Fibroblast of mammary gland (primary cell): ENCODE measurements around the gene RPL13A.

ENCODE experiments used
- DNase-seq: peaks from one replicate; pipeline ENCODE4 v3.0.0-alpha.2; 2010; ENCODE audit warnings: low read depth
- H3K4me3 ChIP-seq: 2 replicates; pipeline ENCODE4 v1.5.1; 2011; ENCODE audit warnings: low read depth, mild to moderate bottlenecking, low read length, moderate library complexity; ENCODE audit not compliant: control insufficient read depth
- CTCF ChIP-seq: conservative IDR thresholded peaks from 2 replicates; pipeline ENCODE4 v1.5.1; 2011; ENCODE audit warnings: low read depth, low read length, inconsistent platforms; ENCODE audit not compliant: control insufficient read depth, insufficient read depth

RPL13A gene

GRCh38 chr19:49448432-49448786 lies 39.0 kb upstream of the RPL13A start:
- no peak for DNase-seq
- no peak overlapping the region for H3K4me3 ChIP-seq
- no peak for TF ChIP-seq CTCF

- no peak for TF ChIP-seq CTCF
- peak overlapping the region; percentile 98 for H3K4me3 ChIP-seq
- DNase-seq = no peak
Observed at GRCh38 chr19:49450405-49450804, 37.0 kb upstream of the RPL13A start.

- H3K4me3 ChIP-seq = peak within 1 kb of the TSS; percentile 98
- peak; percentile 99 for DNase-seq
- peak; percentile 9 for TF ChIP-seq CTCF
Observed at GRCh38 chr19:49451430-49452181, 35.8 kb upstream of the RPL13A start, which contains the start of gene PIH1D1. PIH1D1 (minus strand) TSS chr19:49451814; CDS start chr19:49451574, 240 bp downstream.

GRCh38 chr19:49453013-49453756 lies 34.2 kb upstream of the RPL13A start, which contains the start of gene ALDH16A1:
ALDH16A1 (plus strand) TSS chr19:49453225; CDS start chr19:49453332, 107 bp downstream.
- no peak for TF ChIP-seq CTCF
- H3K4me3 ChIP-seq = peak within 1 kb of the TSS; percentile 88

GRCh38 chr19:49453757-49454240 lies 33.6 kb upstream of the RPL13A start:
- TF ChIP-seq CTCF = no peak
- DNase-seq = no peak
- H3K4me3 ChIP-seq = peak overlapping the region; percentile 88

More at GRCh38 chr19:49453013-49453756, 34.2 kb upstream of the RPL13A start, which contains the start of gene ALDH16A1:
- DNase-seq = peak; percentile 96

- peak; percentile 42 for DNase-seq
- TF ChIP-seq CTCF = no peak
- no peak overlapping the region for H3K4me3 ChIP-seq
Observed at GRCh38 chr19:49455773-49456172, 31.6 kb upstream of the RPL13A start.
